Stimulated activated effector memory CD8-positive, alpha-beta T cell treated with anti-CD3 and anti-CD28 coated beads, Interleukin-12 subunit alpha, Interleukin-12 subunit beta, amount 100 ng/mL, for 72 hours (primary cell): Measurements from ENCODE around the gene EGFLAM.

Source experiments
- ATAC-seq: fragments of 150-1000 bp; cut with Tn5 transposase; 2 replicates; pipeline ENCODE4 v1.10.0; 2021
- DNase-seq, 2 donors: peaks; one replicate each; pipeline ENCODE4 v3.0.0; 2021 to 2022; ENCODE audit warnings: low spot score in 2 of 2
- H3K27ac Mint-ChIP-seq: one replicate; pipeline ENCODE4 v1.8.0; 2022; ENCODE audit warnings: mild to moderate bottlenecking, mixed read lengths
- H3K36me3 Mint-ChIP-seq: one replicate; pipeline ENCODE4 v1.8.0; 2022; ENCODE audit warnings: mild to moderate bottlenecking, mixed read lengths
- H3K4me1 Mint-ChIP-seq: one replicate; pipeline ENCODE4 v1.8.0; 2022; ENCODE audit warnings: mixed read lengths
- H3K4me3 Mint-ChIP-seq: one replicate; pipeline ENCODE4 v1.8.0; 2022; ENCODE audit warnings: mild to moderate bottlenecking, mixed read lengths
- H3K9me3 Mint-ChIP-seq: one replicate; pipeline ENCODE4 v1.8.0; 2022; ENCODE audit warnings: mixed read lengths

EGFLAM gene

DNA sequence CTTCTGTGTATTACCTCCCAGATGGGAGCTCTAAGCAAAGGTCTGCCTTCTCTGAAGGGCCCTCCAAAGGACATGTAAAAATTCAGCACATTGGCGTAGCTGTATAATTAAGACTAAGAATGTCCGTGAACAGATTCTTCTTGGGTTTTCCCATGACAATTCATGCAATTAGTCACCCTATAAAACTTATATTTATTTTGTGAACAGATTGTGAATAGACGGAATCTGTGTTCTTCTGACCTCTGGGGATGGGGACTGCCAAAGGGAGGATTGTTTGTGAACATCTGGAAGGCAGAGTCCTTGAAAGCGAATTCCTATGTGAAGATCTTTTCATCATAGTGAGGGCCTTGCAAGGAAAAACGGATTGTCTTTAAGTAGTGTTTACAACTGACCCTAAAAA, 111.3 kb downstream of the EGFLAM start:
- ATAC-seq (no peak), DNase-seq (no peak)
- no peak overlapping the region for H3K27ac Mint-ChIP-seq
- H3K4me3 Mint-ChIP-seq, result no peak overlapping the region
- no peaks in the 10 kb centered on the region for H3K9me3 Mint-ChIP-seq
- peaks cover 7% of the 10 kb centered on the region for H3K4me1 Mint-ChIP-seq
- no peaks in the 10 kb centered on the region for H3K36me3 Mint-ChIP-seq

DNA sequence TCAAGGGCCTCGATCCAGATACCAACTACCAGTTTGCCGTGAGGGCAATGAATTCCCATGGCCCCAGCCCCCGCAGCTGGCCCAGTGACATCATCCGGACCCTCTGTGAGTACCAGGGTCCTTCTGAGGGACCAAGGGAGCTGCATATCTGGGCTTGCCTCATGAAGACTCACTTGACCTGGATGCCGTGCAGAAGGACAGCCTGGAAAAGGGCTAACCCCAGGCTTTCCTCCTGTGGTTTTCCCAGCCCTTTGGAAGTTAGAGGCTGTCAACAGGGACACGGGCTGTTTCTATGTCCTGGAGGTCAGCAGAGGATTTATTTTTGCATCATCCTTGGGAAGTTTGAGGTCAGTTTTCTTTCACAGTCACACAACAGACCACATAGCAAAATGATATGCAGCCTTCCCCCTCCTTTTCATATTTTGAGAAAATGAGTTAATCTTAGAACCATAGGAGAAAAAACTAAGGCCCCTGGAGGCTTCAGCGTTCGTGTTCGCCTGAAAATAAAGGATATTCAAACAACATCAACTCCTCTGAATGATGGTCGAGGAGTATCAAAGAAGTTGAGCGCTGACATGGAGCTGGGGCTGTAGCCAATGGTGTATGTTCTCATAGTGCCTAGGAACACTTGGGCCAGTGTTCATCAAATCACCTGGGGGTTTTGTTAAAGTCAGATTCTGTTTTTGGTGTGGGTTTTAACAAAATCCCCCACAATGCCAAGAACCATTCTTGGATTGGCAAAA, 112.2 kb downstream of the EGFLAM start:
- no peaks in the 10 kb centered on the region for H3K9me3 Mint-ChIP-seq
- DNase-seq (no peak), ATAC-seq (no peak)
- no peaks in the 10 kb centered on the region for H3K36me3 Mint-ChIP-seq
- H3K4me1 Mint-ChIP-seq, result peaks cover 7% of the 10 kb centered on the region
- H3K27ac Mint-ChIP-seq, result no peak overlapping the region
- no peak overlapping the region for H3K4me3 Mint-ChIP-seq

DNA sequence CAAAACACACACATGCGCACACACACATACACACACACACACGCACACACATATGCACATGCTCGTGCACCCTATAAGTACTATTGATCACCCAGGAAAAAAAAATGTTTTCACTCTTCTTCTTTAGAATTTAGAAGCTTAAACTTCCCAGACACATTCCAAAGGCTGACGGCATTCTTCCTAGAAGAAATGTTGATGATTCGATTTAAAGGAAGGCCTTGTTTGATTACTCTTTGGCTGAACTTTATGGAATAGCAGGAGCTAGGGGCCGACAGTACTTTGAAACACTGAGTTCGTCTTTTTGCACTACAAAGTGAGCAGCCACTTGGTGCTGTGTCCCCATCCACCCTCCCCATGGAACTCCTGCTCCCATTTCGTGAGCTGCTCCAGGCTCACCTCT, 113.2 kb downstream of the EGFLAM start:
- no peak overlapping the region for H3K27ac Mint-ChIP-seq
- DNase-seq (no peak), ATAC-seq (no peak)
- H3K4me3 Mint-ChIP-seq, result no peak overlapping the region
- no peaks in the 10 kb centered on the region for H3K36me3 Mint-ChIP-seq
- peaks cover 7% of the 10 kb centered on the region for H3K4me1 Mint-ChIP-seq
- H3K9me3 Mint-ChIP-seq, result no peaks in the 10 kb centered on the region

DNA sequence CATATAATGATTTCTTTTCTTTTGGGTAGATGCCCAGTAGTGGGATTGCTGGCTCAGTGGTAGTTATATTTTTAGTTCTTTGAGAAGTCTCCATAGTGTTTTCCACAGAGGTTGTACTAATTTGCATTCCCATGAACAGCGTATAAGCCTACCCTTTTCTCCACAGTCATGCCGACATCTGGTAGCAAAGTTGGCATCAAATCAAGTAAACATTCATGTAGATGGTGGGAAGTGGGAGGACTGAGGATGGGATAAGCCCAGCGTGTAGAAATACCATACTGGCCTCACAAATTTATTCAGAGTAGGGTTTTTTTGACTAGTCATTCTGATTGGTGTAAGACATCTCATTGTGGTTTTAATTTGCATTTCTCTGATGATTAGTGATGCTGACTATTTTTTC, 115.4 kb downstream of the EGFLAM start:
- ATAC-seq (no peak), DNase-seq (no peak)
- Mint-ChIP-seq H3K4me3 (no peak overlapping the region), H3K4me1 (no peaks in the 10 kb centered on the region), H3K36me3 (no peaks in the 10 kb centered on the region), H3K27ac (no peak overlapping the region), H3K9me3 (no peaks in the 10 kb centered on the region)

DNA sequence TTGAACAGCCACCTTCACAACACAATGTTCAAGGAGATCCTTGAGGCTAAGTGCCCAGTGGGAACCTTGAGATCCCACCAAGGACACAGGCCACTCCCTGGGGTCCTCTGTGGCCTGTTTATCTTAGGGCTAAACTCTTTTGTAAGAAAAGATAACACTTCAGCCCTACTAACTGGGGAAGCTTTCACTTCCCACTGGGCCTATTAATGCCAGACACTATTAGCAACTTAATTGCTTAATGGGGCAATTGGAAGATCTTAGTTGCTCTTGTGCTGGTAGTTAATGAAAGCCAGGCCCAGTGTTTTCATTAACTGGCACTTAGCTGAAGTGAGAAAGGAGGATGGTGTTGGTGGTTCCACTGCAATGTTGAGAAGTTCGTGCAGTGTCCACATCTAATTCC, 117.1 kb downstream of the EGFLAM start:
- no peaks in the 10 kb centered on the region for H3K4me1 Mint-ChIP-seq

DNA sequence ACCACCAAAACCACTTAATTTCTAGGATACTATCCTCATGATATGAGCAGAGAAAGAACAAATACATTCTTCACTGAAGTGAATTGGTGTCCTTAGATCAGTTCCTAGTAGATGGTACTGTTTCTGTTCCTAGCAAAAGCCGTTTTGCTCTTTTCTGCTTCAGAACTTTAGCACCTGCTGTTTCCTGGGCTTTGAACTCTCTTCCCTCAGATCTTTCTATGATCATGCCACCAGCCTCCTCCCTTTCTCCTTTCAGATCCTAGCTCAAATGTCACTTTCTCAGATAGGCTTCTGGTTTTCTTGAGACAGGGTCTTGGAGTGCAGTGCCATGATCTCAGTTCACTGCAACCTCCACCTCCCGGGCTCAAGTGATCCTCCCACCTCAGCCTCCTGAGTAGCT, 118.0 kb downstream of the EGFLAM start:
- ATAC-seq (no peak), DNase-seq (no peak)
- H3K4me3 Mint-ChIP-seq, result no peak overlapping the region
- H3K9me3 Mint-ChIP-seq, result no peaks in the 10 kb centered on the region
- no peaks in the 10 kb centered on the region for H3K4me1 Mint-ChIP-seq
- H3K27ac Mint-ChIP-seq, result no peak overlapping the region
- H3K36me3 Mint-ChIP-seq, result no peaks in the 10 kb centered on the region

More for the DNA sequence above, 117.1 kb downstream of the EGFLAM start:
- Mint-ChIP-seq H3K27ac (no peak overlapping the region), H3K9me3 (no peaks in the 10 kb centered on the region), H3K4me3 (no peak overlapping the region), H3K36me3 (no peaks in the 10 kb centered on the region)
- no peak for ATAC-seq
- DNase-seq, result no peak

DNA sequence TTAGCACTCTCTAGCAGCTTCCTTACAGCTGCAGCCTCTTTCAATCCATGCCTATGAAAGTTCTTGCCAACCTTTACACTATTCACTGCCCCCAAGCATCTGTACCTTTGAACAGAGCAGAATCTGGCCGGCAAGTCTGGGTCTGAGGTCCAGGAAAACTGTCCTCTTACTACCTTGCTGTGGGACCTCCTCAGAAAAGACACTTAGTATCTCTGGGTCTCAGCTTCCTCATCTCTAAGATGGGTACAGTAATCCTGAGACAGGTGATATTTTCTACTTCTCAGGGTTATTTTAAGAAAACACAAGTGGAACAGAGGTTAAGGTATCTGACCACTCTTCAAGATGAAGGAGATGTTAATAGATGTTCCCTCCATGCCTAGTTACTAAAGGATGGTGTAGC, 120.2 kb downstream of the EGFLAM start:
- Mint-ChIP-seq H3K9me3 (no peaks in the 10 kb centered on the region), H3K36me3 (no peaks in the 10 kb centered on the region), H3K4me1 (no peaks in the 10 kb centered on the region), H3K27ac (no peak overlapping the region), H3K4me3 (no peak overlapping the region)
- ATAC-seq, result no peak
- no peak for DNase-seq

DNA sequence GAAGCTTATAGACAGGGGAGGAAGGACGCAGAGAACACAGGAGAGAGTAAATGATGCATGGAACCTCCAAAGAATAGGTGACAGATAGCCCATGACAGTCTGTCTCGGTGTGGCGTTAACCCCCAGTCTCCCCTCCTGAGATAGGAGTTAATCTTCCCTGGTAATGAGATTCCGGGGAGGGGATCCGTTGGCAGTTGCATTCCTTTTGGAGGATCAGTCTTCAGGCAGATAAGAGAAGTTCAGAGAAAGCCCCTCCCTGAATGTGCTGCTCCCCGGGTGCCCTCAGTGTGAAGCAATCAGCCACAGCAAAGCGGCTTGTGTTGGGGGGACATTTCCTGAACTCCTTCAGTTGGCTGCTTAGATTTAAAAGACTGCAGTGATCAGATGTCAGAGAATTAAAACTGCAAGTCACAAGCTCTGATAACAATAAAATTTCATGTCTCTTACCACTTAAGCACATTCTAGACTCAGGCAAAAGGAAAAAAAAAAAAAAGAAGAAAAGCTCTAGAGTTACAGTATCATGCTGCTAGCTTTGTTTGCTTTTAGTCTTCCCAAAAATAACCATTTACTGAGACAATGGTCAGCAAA, 121.1 kb downstream of the EGFLAM start:
- Mint-ChIP-seq H3K27ac (no peak overlapping the region), H3K9me3 (no peaks in the 10 kb centered on the region), H3K4me1 (no peaks in the 10 kb centered on the region), H3K4me3 (no peak overlapping the region), H3K36me3 (no peaks in the 10 kb centered on the region)
- DNase-seq (no peak), ATAC-seq (no peak)

DNA sequence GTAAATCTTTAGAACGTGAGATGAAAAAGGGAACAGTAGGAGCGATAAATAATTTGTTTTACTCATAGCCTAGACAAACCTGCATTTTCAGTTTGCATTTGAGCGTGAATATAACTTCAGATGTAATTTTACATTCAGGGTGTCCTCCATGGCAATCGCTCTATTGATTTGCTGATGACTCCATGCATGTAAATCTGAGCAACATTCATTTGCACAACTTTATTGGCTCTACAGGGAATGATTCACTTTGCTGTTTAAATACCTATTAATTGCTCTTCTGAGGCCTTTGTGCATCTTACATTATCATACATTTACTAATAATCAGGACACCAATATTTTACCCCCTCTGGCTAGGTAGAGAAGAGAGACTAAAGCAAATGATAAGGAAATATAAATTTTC, 122.2 kb downstream of the EGFLAM start:
- no peaks in the 10 kb centered on the region for H3K4me1 Mint-ChIP-seq
- no peaks in the 10 kb centered on the region for H3K9me3 Mint-ChIP-seq
- ATAC-seq (no peak), DNase-seq (no peak)
- H3K36me3 Mint-ChIP-seq, result no peaks in the 10 kb centered on the region
- no peak overlapping the region for H3K27ac Mint-ChIP-seq
- no peak overlapping the region for H3K4me3 Mint-ChIP-seq

DNA sequence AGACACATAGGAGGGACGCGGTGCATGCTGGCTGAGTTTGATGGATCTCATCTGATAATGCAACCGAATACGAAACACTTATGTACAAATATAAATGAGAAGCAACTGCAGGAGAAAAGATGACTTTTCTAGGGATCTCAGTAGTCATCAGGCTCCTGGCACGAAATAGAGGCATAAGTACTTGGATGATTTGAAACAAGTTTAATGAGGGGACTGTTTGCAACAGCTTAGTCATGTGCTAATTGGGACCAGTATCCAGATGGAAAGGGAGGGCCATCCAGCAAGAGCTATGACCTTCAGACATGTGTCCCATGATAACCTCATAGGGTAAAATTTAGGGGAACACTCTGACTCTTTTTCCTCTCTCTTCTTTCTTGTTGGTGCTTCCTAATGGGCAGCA, 123.0 kb downstream of the EGFLAM start:
- Mint-ChIP-seq H3K4me3 (no peak overlapping the region), H3K36me3 (no peaks in the 10 kb centered on the region), H3K27ac (no peak overlapping the region), H3K9me3 (no peaks in the 10 kb centered on the region), H3K4me1 (no peaks in the 10 kb centered on the region)
- ATAC-seq (no peak), DNase-seq (no peak)

DNA sequence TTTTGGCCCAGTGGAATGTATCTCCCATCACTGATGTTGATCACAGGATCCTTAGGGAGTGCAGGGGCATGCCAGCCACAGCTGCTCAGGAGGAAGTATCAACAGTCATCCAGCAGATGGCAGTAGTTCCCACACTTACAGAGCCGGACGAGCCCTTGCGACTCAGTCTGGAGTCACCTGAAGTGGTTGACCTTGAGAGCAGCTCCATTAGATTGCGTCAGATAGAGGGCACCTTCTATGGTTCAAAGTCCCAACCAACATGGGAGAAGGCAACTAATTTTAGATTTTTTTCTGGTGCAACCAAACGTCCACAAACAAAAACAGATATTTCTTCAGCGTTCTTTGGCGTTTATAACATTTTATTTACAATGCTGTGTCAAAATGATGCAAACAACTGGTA, 124.5 kb downstream of the EGFLAM start:
- no peak overlapping the region for H3K4me3 Mint-ChIP-seq
- H3K27ac Mint-ChIP-seq, result no peak overlapping the region
- H3K4me1 Mint-ChIP-seq, result no peaks in the 10 kb centered on the region
- no peaks in the 10 kb centered on the region for H3K9me3 Mint-ChIP-seq
- no peaks in the 10 kb centered on the region for H3K36me3 Mint-ChIP-seq
- ATAC-seq, result peak; percentile 81
- peak; percentile 28 to 62 for DNase-seq

DNA sequence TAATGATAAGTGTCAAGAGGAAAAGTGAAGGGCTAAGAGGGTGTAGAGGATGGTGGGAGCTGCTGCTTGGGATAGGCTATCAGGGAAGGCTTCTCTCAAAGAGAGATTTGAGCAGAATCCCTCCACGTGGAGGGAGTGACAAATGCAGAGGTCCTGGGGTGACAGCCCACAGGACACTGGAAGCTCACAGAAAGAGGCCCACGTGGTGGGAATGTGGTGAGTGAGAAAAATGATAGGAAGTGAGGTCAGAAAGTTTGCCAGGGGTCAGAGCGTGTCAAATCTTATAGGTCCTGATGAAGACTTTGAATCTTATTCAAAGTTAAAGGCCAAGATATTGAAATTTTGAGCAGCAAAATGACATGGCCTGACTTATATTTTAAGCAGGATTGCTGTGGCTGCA, 125.3 kb downstream of the EGFLAM start:
- H3K4me3 Mint-ChIP-seq, result no peak overlapping the region

DNA sequence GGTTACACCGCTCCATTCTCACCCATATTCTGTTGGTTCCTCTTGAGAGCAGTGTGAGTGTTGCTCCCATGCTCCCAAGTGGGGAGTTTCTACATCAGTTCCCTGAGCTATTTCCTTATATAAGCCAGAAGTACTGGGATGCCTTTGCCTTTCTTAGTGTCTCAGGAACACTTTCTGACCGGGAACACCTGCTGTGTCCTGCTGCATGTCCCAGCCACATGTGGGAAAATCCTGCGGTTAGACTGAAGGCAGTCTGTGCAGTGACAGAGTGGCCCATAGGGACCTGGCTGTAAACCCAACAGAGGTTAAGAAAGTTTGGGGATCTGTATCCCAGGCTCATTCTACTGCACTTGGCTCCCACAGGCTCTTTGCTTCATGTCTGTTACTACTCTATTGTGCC, 126.0 kb downstream of the EGFLAM start:
- no peak for ATAC-seq
- Mint-ChIP-seq H3K36me3 (no peaks in the 10 kb centered on the region), H3K27ac (no peak overlapping the region), H3K9me3 (no peaks in the 10 kb centered on the region), H3K4me3 (no peak overlapping the region), H3K4me1 (no peaks in the 10 kb centered on the region)
- DNase-seq, result no peak

More for the DNA sequence above, 125.3 kb downstream of the EGFLAM start:
- Mint-ChIP-seq H3K27ac (no peak overlapping the region), H3K36me3 (no peaks in the 10 kb centered on the region), H3K4me1 (no peaks in the 10 kb centered on the region), H3K9me3 (no peaks in the 10 kb centered on the region)
- DNase-seq (no peak), ATAC-seq (no peak)

DNA sequence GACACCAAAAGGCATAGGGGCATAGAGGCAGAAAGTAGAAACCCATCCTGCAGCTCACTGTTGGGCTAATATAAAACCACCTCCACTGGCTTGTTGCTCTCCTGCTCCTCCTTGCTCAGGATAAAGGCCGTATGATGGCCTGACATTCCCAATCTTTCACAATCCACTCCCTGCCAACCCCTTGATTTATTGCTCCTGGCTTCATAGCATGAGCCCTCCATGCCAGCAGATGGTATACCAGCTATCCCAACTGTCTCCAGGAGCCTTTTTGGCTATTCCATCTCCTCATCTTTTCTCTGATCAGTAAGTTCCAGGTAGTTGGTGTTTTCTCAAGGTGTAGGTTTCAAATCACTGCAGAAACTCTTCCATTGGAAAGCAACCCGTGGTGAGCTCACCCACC, 128.8 kb downstream of the EGFLAM start:
- Mint-ChIP-seq H3K36me3 (no peaks in the 10 kb centered on the region), H3K9me3 (no peaks in the 10 kb centered on the region), H3K27ac (no peak overlapping the region), H3K4me3 (no peak overlapping the region), H3K4me1 (no peaks in the 10 kb centered on the region)
- ATAC-seq (no peak), DNase-seq (no peak)

DNA sequence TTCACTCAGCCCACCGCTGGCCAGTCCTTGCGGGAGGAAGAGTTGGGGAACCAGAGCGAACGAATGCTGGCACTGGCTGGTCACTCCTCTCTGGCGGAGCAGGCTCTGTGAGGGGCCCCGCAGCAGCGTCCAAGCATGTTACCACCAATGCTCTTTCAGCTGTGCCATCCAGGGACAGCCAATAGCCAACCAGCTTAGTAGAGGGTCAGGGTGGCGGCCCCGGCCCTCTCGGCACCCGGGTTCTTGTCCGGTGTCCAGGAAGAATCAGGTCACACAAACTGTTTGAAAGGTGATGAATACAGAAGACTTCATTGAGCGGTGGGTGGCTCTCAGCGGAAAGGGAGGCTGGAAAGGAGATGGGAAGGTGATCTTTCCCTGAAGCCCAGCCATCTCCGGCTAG, 135.3 kb downstream of the EGFLAM start:
- Mint-ChIP-seq H3K4me3 (no peak overlapping the region), H3K36me3 (no peaks in the 10 kb centered on the region), H3K27ac (no peak overlapping the region), H3K4me1 (no peaks in the 10 kb centered on the region), H3K9me3 (no peaks in the 10 kb centered on the region)
- DNase-seq (no peak), ATAC-seq (no peak)

DNA sequence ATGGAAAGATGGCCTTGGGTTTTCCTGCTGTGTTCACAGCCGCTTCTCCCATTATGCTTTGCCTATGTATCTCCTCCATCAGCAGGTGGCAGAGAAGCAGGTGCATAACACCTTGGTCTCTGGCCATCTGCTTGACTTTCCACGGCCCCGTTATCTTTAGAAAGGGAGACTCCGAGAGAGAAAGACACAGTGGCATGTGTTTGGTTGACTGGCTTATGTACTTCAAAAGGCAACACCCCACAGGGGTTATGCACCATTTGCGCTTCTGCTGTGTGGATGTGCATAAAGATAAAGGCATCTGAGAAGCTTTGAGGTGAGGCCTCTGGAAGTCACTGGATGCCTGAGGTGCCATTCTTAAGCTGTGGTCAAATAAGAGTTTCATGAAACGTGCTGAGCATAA, 138.4 kb downstream of the EGFLAM start:
- no peak for ATAC-seq
- Mint-ChIP-seq H3K9me3 (no peaks in the 10 kb centered on the region), H3K36me3 (no peaks in the 10 kb centered on the region)

More for the DNA sequence above, 138.4 kb downstream of the EGFLAM start:
- Mint-ChIP-seq H3K27ac (no peak overlapping the region), H3K4me1 (no peaks in the 10 kb centered on the region), H3K4me3 (no peak overlapping the region)
- DNase-seq, result no peak
